Natural killer cell treated with Interleukin-12 subunit alpha and Interleukin-12 subunit beta and Interleukin-15 and Interleukin-18, amount 100 ng/mL, for 72 hours (primary cell): ENCODE results near the gene ROBO4. TPM values are rescaled to one million over a fixed set of nuclear protein-coding genes. Genes with fewer than 3 reads are reported as not detected.

Source experiments
- ATAC-seq, 2 donors: fragments of 150-1000 bp; cut with Tn5 transposase in 1 of 2; sonication (Bioruptor Pico), chemical (Tn5 transposase) in 1 of 2; 2 replicates each; pipeline ENCODE4 v1.10.0; 2021
- DNase-seq: peaks from one replicate; pipeline ENCODE4 v3.0.0; 2022; ENCODE audit warnings: low spot score
- H3K27ac Mint-ChIP-seq, 2 donors: 1 replicate in 1 of 2; 2 replicates in 1 of 2; pipeline ENCODE4 v1.8.0; 2022; ENCODE audit warnings: mixed read lengths in 2 of 2, mild to moderate bottlenecking in 1 of 2, moderate library complexity in 1 of 2
- H3K27me3 Mint-ChIP-seq, 2 donors: 1 replicate in 1 of 2; 2 replicates in 1 of 2; pipeline ENCODE4 v1.8.0; 2022; ENCODE audit warnings: mixed read lengths in 2 of 2
- H3K36me3 Mint-ChIP-seq: one replicate; pipeline ENCODE4 v1.8.0; 2022; ENCODE audit warnings: mixed read lengths
- H3K4me1 Mint-ChIP-seq, 2 donors: 1 replicate in 1 of 2; 2 replicates in 1 of 2; pipeline ENCODE4 v1.8.0; 2022; ENCODE audit warnings: low read depth in 2 of 2, mixed read lengths in 2 of 2, mild to moderate bottlenecking in 1 of 2
- H3K4me3 Mint-ChIP-seq: one replicate; pipeline ENCODE4 v1.8.0; 2022; ENCODE audit warnings: mixed read lengths
- H3K9me3 Mint-ChIP-seq: 2 replicates; pipeline ENCODE4 v1.8.0; 2022; ENCODE audit warnings: mixed read lengths
- total RNA-seq, 2 donors: library from RNA; stranded (reverse); gene quantifications; one replicate each; pipeline ENCODE4 v1.2.3, GENCODE V29; 2022

ROBO4 gene
- total RNA-seq, 2 donors from 2014 or later = not detected

- Mint-ChIP-seq H3K36me3 (no peaks in the 10 kb centered on the region), H3K27ac (no peak overlapping the region), H3K27me3 (peaks cover 1 to 3% of the 10 kb centered on the region in 2 donors), H3K4me1 (peaks cover 14 to 20% of the 10 kb centered on the region in 2 donors), H3K9me3 (no peaks in the 10 kb centered on the region), H3K4me3 (no peak overlapping the region)
- DNase-seq (no peak), ATAC-seq (no peak)
These were observed 18.7 kb downstream of the ROBO4 start for GRCh38 chr11:124878759-124879492.

- ATAC-seq (no peak), DNase-seq (no peak)
- peak overlapping the region; percentile 84 for H3K4me3 Mint-ChIP-seq
- no peaks in the 10 kb centered on the region for H3K9me3 Mint-ChIP-seq
- H3K36me3 Mint-ChIP-seq = no peaks in the 10 kb centered on the region
- H3K27me3 Mint-ChIP-seq = peaks cover 9 to 10% of the 10 kb centered on the region in 2 donors
- H3K4me1 Mint-ChIP-seq = peaks cover 14 to 17% of the 10 kb centered on the region in 2 donors
- peak overlapping the region in 1 of 2 donors; percentile 50 for H3K27ac Mint-ChIP-seq
These were observed 19.5 kb downstream of the ROBO4 start for GRCh38 chr11:124877910-124878758.

GRCh38 chr11:124877631-124877909, 20.1 kb downstream of the ROBO4 start:
- ATAC-seq (no peak), DNase-seq (no peak)
- Mint-ChIP-seq H3K4me1 (peaks cover 14 to 17% of the 10 kb centered on the region in 2 donors), H3K4me3 (peak overlapping the region; percentile 84), H3K27me3 (peaks cover 14% of the 10 kb centered on the region in 2 donors), H3K27ac (peak overlapping the region; percentile 50 to 82), H3K9me3 (no peaks in the 10 kb centered on the region), H3K36me3 (no peaks in the 10 kb centered on the region)

GRCh38 chr11:124876818-124877630, 20.6 kb downstream of the ROBO4 start:
- no peaks in the 10 kb centered on the region for H3K36me3 Mint-ChIP-seq
- peaks cover 14 to 17% of the 10 kb centered on the region in 2 donors for H3K4me1 Mint-ChIP-seq
- H3K27me3 Mint-ChIP-seq = peaks cover 19% of the 10 kb centered on the region in 2 donors
- H3K4me3 Mint-ChIP-seq = peak overlapping the region; percentile 84
- no peaks in the 10 kb centered on the region for H3K9me3 Mint-ChIP-seq
- ATAC-seq = no peak
- peak overlapping the region; percentile 50 to 82 for H3K27ac Mint-ChIP-seq
- no peak for DNase-seq

GRCh38 chr11:124875943-124876817, 21.5 kb downstream of the ROBO4 start:
- Mint-ChIP-seq H3K9me3 (no peaks in the 10 kb centered on the region), H3K4me3 (peak overlapping the region; percentile 84), H3K27ac (peak overlapping the region; percentile 50 to 82), H3K36me3 (no peaks in the 10 kb centered on the region), H3K27me3 (peaks cover 24 to 28% of the 10 kb centered on the region in 2 donors), H3K4me1 (peaks cover 14 to 17% of the 10 kb centered on the region in 2 donors)
- peak; percentile 93 to 94 for ATAC-seq
- peak; percentile 86 for DNase-seq

- peaks cover 28 to 33% of the 10 kb centered on the region in 2 donors for H3K27me3 Mint-ChIP-seq
- DNase-seq (no peak), ATAC-seq (no peak)
- H3K4me3 Mint-ChIP-seq = peak overlapping the region; percentile 84
- H3K9me3 Mint-ChIP-seq = no peaks in the 10 kb centered on the region
- H3K4me1 Mint-ChIP-seq = peaks cover 14 to 17% of the 10 kb centered on the region in 2 donors
- no peaks in the 10 kb centered on the region for H3K36me3 Mint-ChIP-seq
- no peak overlapping the region for H3K27ac Mint-ChIP-seq
These were observed 22.3 kb downstream of the ROBO4 start for GRCh38 chr11:124875401-124875800.

- Mint-ChIP-seq H3K36me3 (no peaks in the 10 kb centered on the region), H3K9me3 (no peaks in the 10 kb centered on the region), H3K4me1 (peaks cover 14 to 17% of the 10 kb centered on the region in 2 donors), H3K27me3 (peaks cover 35 to 40% of the 10 kb centered on the region in 2 donors), H3K4me3 (peak overlapping the region; percentile 84), H3K27ac (no peak overlapping the region)
- DNase-seq = no peak
- no peak for ATAC-seq
These were observed 23.0 kb downstream of the ROBO4 start for GRCh38 chr11:124874571-124875255.

GRCh38 chr11:124873951-124874350, 23.7 kb downstream of the ROBO4 start:
- ATAC-seq = no peak
- H3K27ac Mint-ChIP-seq = no peak overlapping the region
- no peak overlapping the region for H3K4me3 Mint-ChIP-seq
- peaks cover 42 to 43% of the 10 kb centered on the region in 2 donors for H3K27me3 Mint-ChIP-seq
- H3K4me1 Mint-ChIP-seq = peaks cover 14 to 22% of the 10 kb centered on the region in 2 donors
- H3K9me3 Mint-ChIP-seq = no peaks in the 10 kb centered on the region
- H3K36me3 Mint-ChIP-seq = no peaks in the 10 kb centered on the region
- no peak for DNase-seq

GRCh38 chr11:124872741-124873140, 24.9 kb downstream of the ROBO4 start:
- H3K9me3 Mint-ChIP-seq = no peaks in the 10 kb centered on the region

GRCh38 chr11:124872280-124872679, 25.4 kb downstream of the ROBO4 start:
- peaks cover 56 to 57% of the 10 kb centered on the region in 2 donors for H3K27me3 Mint-ChIP-seq
- no peaks in the 10 kb centered on the region for H3K9me3 Mint-ChIP-seq
- peaks cover 5 to 16% of the 10 kb centered on the region in 2 donors for H3K4me1 Mint-ChIP-seq
- no peak for DNase-seq
- H3K36me3 Mint-ChIP-seq = no peaks in the 10 kb centered on the region
- ATAC-seq = no peak
- no peak overlapping the region for H3K4me3 Mint-ChIP-seq
- no peak overlapping the region for H3K27ac Mint-ChIP-seq

More at GRCh38 chr11:124872741-124873140, 24.9 kb downstream of the ROBO4 start:
- H3K36me3 Mint-ChIP-seq = no peaks in the 10 kb centered on the region
- H3K27ac Mint-ChIP-seq = no peak overlapping the region
- H3K4me1 Mint-ChIP-seq = peaks cover 10 to 19% of the 10 kb centered on the region in 2 donors
- ATAC-seq (no peak), DNase-seq (no peak)
- H3K27me3 Mint-ChIP-seq = peaks cover 52% of the 10 kb centered on the region in 2 donors
- no peak overlapping the region for H3K4me3 Mint-ChIP-seq

- Mint-ChIP-seq H3K9me3 (no peaks in the 10 kb centered on the region), H3K27ac (no peak overlapping the region), H3K4me1 (peaks cover 0 to 17% of the 10 kb centered on the region in 2 donors), H3K27me3 (peaks cover 68% of the 10 kb centered on the region in 2 donors), H3K36me3 (no peaks in the 10 kb centered on the region), H3K4me3 (no peak overlapping the region)
- ATAC-seq (no peak), DNase-seq (no peak)
These were observed 27.2 kb downstream of the ROBO4 start for GRCh38 chr11:124870430-124870829.

GRCh38 chr11:124869856-124870387, 27.7 kb downstream of the ROBO4 start:
- DNase-seq (no peak), ATAC-seq (no peak)
- no peak overlapping the region for H3K4me3 Mint-ChIP-seq
- peaks cover 0 to 16% of the 10 kb centered on the region in 2 donors for H3K4me1 Mint-ChIP-seq
- H3K27me3 Mint-ChIP-seq = peaks cover 68% of the 10 kb centered on the region in 2 donors
- H3K36me3 Mint-ChIP-seq = no peaks in the 10 kb centered on the region
- no peaks in the 10 kb centered on the region for H3K9me3 Mint-ChIP-seq
- H3K27ac Mint-ChIP-seq = no peak overlapping the region
